Measurements from ENCODE around the gene RNU6-9. TPM values are rescaled to one million over a fixed set of nuclear protein-coding genes. Genes with fewer than 3 reads are reported as not detected.
"Not testable (repeated sequence)": the region's sequence is repeated elsewhere in the genome, so short reads cannot be mapped to it uniquely, and the experiment has no call there.

Gene RNU6-9
- polyA plus RNA-seq, 4 donors: not detected

GRCh38 chr19:850979-851335 is 42.3 kb upstream of the RNU6-9 start:
- 30 to 36% (median 34%) methylated on average over 13 of the region's 13 CpGs for WGBS, 3 donors
- FAIRE-seq (no peak), DNase-seq (no peak)
- H3K4me1 ChIP-seq (ENCODE audit: control insufficient read depth in 3 of 3, insufficient read depth in 2 of 3, low read depth in 1 of 3, low read length in 2 of 3): no peaks in the 10 kb centered on the region
- peak overlapping the region in 2 of 3 donors; percentile 45 to 91 for H3K27ac ChIP-seq (ENCODE audit: low read depth in 1 of 3, low read length in 2 of 3)
- no peaks in the 10 kb centered on the region for H3K36me3 ChIP-seq (ENCODE audit: control insufficient read depth in 3 of 3, insufficient read depth in 2 of 3, low read depth in 1 of 3, low read length in 3 of 3)
- H3K27me3 ChIP-seq (ENCODE audit: control insufficient read depth in 3 of 3, insufficient read depth in 3 of 3, low read length in 3 of 3): peaks cover 3 to 63% (median 10%) of the 10 kb centered on the region in 3 donors
- H3K9me3 ChIP-seq (ENCODE audit: control insufficient read depth in 2 of 2, insufficient read depth in 1 of 2, low read depth in 1 of 2, low read length in 1 of 2): no peaks in the 10 kb centered on the region
- H3K4me3 ChIP-seq (ENCODE audit: low read depth in 1 of 3, low read length in 3 of 3): no peak overlapping the region

GRCh38 chr19:852136-853013 is 40.9 kb upstream of the RNU6-9 start, which contains the start of gene ELANE:
Gene ELANE (plus strand): TSS chr19:852303. CDS start chr19:852329, 26 bp downstream.
- H3K4me1 ChIP-seq (ENCODE audit: control insufficient read depth in 3 of 3, insufficient read depth in 2 of 3, low read depth in 1 of 3, low read length in 2 of 3): no peaks in the 10 kb centered on the region
- H3K27ac ChIP-seq (ENCODE audit: low read depth in 1 of 3, low read length in 2 of 3): peak within 1 kb of the TSS in 1 of 3 donors; percentile 91
- no peak within 1 kb of the TSS for H3K4me3 ChIP-seq (ENCODE audit: low read depth in 1 of 3, low read length in 3 of 3)
- FAIRE-seq (no peak), DNase-seq (no peak)
- H3K9me3 ChIP-seq (ENCODE audit: control insufficient read depth in 2 of 2, insufficient read depth in 1 of 2, low read depth in 1 of 2, low read length in 1 of 2): no peaks in the 10 kb centered on the region
- H3K27me3 ChIP-seq (ENCODE audit: control insufficient read depth in 3 of 3, insufficient read depth in 3 of 3, low read length in 3 of 3): peaks cover 1 to 51% (median 7%) of the 10 kb centered on the region in 3 donors
- no peaks in the 10 kb centered on the region for H3K36me3 ChIP-seq (ENCODE audit: control insufficient read depth in 3 of 3, insufficient read depth in 2 of 3, low read depth in 1 of 3, low read length in 3 of 3)
- 54 to 64% (median 60%) methylated on average over 38 to 55 of the region's 55 CpGs for WGBS, 3 donors

- DNase-seq (no peak), FAIRE-seq (no peak)
- H3K27me3 ChIP-seq (ENCODE audit: control insufficient read depth in 3 of 3, insufficient read depth in 3 of 3, low read length in 3 of 3): peaks cover 1 to 44% (median 7%) of the 10 kb centered on the region in 3 donors
- H3K27ac ChIP-seq (ENCODE audit: low read depth in 1 of 3, low read length in 2 of 3): no peak overlapping the region
- no peaks in the 10 kb centered on the region for H3K36me3 ChIP-seq (ENCODE audit: control insufficient read depth in 3 of 3, insufficient read depth in 2 of 3, low read depth in 1 of 3, low read length in 3 of 3)
- H3K4me1 ChIP-seq (ENCODE audit: control insufficient read depth in 3 of 3, insufficient read depth in 2 of 3, low read depth in 1 of 3, low read length in 2 of 3): no peaks in the 10 kb centered on the region
- H3K9me3 ChIP-seq (ENCODE audit: control insufficient read depth in 2 of 2, insufficient read depth in 1 of 2, low read depth in 1 of 2, low read length in 1 of 2): no peaks in the 10 kb centered on the region
- WGBS, 3 donors: 32 to 56% (median 49%) methylated on average over 26 to 67 of the region's 67 CpGs
- H3K4me3 ChIP-seq (ENCODE audit: low read depth in 1 of 3, low read length in 3 of 3): no peak overlapping the region
These were observed 40.2 kb upstream of the RNU6-9 start for GRCh38 chr19:853014-853585.

- H3K27me3 ChIP-seq (ENCODE audit: control insufficient read depth in 3 of 3, insufficient read depth in 3 of 3, low read length in 3 of 3): peaks cover 1 to 38% (median 7%) of the 10 kb centered on the region in 3 donors
- not testable (repeated sequence) for FAIRE-seq; H3K4me3 ChIP-seq (ENCODE audit: low read depth in 1 of 3, low read length in 3 of 3); DNase-seq; H3K27ac ChIP-seq (ENCODE audit: low read depth in 1 of 3, low read length in 2 of 3); H3K9me3 ChIP-seq (ENCODE audit: control insufficient read depth in 2 of 2, insufficient read depth in 1 of 2, low read depth in 1 of 2, low read length in 1 of 2); H3K36me3 ChIP-seq (ENCODE audit: control insufficient read depth in 3 of 3, insufficient read depth in 2 of 3, low read depth in 1 of 3, low read length in 3 of 3); H3K4me1 ChIP-seq (ENCODE audit: control insufficient read depth in 3 of 3, insufficient read depth in 2 of 3, low read depth in 1 of 3, low read length in 2 of 3)
- WGBS, 3 donors: 63 to 78% (median 69%) methylated on average over 10 to 12 of the region's 17 CpGs
These were observed 39.6 kb upstream of the RNU6-9 start for GRCh38 chr19:853614-854220.

DNA sequence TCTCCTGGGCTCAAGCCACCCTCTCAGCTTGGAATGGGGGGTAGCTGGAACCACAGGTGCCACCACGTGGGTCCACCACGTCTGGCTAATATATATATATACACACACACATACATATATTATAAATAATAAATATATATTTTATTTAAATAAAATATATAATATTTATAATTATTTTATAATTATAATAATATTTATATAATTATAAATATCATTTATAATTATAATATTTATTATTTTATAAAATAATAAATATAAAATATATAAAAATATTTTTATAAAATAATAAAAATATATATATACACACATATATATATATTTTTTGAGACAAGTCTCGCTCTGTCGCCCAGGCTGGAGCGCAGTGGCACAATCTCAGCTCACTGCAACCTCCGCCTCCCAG is 38.7 kb upstream of the RNU6-9 start:
- H3K9me3 ChIP-seq (ENCODE audit: control insufficient read depth in 2 of 2, insufficient read depth in 1 of 2, low read depth in 1 of 2, low read length in 1 of 2): peaks cover 0 to 3% of the 10 kb centered on the region in 2 donors
- peaks cover 1 to 42% (median 12%) of the 10 kb centered on the region in 3 donors for H3K27me3 ChIP-seq (ENCODE audit: control insufficient read depth in 3 of 3, insufficient read depth in 3 of 3, low read length in 3 of 3)
- peaks cover 0 to 5% (median 0%) of the 10 kb centered on the region in 3 donors for H3K4me1 ChIP-seq (ENCODE audit: control insufficient read depth in 3 of 3, insufficient read depth in 2 of 3, low read depth in 1 of 3, low read length in 2 of 3)
- WGBS, 3 donors: 67 to 76% (median 70%) methylated on average over 6 of the region's 6 CpGs
- H3K36me3 ChIP-seq (ENCODE audit: control insufficient read depth in 3 of 3, insufficient read depth in 2 of 3, low read depth in 1 of 3, low read length in 3 of 3): no peaks in the 10 kb centered on the region
- no peak for DNase-seq
- no peak overlapping the region for H3K27ac ChIP-seq (ENCODE audit: low read depth in 1 of 3, low read length in 2 of 3)
- FAIRE-seq: peak; percentile 86
- no peak overlapping the region for H3K4me3 ChIP-seq (ENCODE audit: low read depth in 1 of 3, low read length in 3 of 3)

- FAIRE-seq: no peak
- peaks cover 0 to 8% (median 0%) of the 10 kb centered on the region in 3 donors for H3K4me1 ChIP-seq (ENCODE audit: control insufficient read depth in 3 of 3, insufficient read depth in 2 of 3, low read depth in 1 of 3, low read length in 2 of 3)
- no peak for DNase-seq
These were observed 38.1 kb upstream of the RNU6-9 start for GRCh38 chr19:855142-855541.

DNA sequence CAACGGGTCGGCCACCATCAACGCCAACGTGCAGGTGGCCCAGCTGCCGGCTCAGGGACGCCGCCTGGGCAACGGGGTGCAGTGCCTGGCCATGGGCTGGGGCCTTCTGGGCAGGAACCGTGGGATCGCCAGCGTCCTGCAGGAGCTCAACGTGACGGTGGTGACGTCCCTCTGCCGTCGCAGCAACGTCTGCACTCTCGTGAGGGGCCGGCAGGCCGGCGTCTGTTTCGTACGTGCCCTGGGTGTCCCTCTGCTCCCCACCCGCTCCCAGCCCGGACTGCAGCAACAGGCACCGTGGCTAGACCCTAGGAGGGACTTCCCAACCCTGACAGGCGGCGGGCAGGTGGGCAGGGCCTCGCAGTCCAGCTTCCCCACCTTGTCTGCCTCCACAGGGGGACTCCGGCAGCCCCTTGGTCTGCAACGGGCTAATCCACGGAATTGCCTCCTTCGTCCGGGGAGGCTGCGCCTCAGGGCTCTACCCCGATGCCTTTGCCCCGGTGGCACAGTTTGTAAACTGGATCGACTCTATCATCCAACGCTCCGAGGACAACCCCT is 37.6 kb upstream of the RNU6-9 start:
- WGBS, 3 donors: 73 to 79% (median 75%) methylated on average over 33 to 40 of the region's 40 CpGs
- Histone ChIP-seq H3K9me3 (ENCODE audit: control insufficient read depth in 2 of 2, insufficient read depth in 1 of 2, low read depth in 1 of 2, low read length in 1 of 2) (peaks cover 0 to 3% of the 10 kb centered on the region in 2 donors), H3K4me1 (ENCODE audit: control insufficient read depth in 3 of 3, insufficient read depth in 2 of 3, low read depth in 1 of 3, low read length in 2 of 3) (peaks cover 0 to 8% (median 0%) of the 10 kb centered on the region in 3 donors), H3K36me3 (ENCODE audit: control insufficient read depth in 3 of 3, insufficient read depth in 2 of 3, low read depth in 1 of 3, low read length in 3 of 3) (no peaks in the 10 kb centered on the region), H3K27me3 (ENCODE audit: control insufficient read depth in 3 of 3, insufficient read depth in 3 of 3, low read length in 3 of 3) (peaks cover 3 to 38% (median 12%) of the 10 kb centered on the region in 3 donors), H3K4me3 (ENCODE audit: low read depth in 1 of 3, low read length in 3 of 3) (no peak overlapping the region), H3K27ac (ENCODE audit: low read depth in 1 of 3, low read length in 2 of 3) (no peak overlapping the region)
- DNase-seq (no peak), FAIRE-seq (no peak)

More at GRCh38 chr19:855142-855541, 38.1 kb upstream of the RNU6-9 start:
- peaks cover 0 to 3% of the 10 kb centered on the region in 2 donors for H3K9me3 ChIP-seq (ENCODE audit: control insufficient read depth in 2 of 2, insufficient read depth in 1 of 2, low read depth in 1 of 2, low read length in 1 of 2)
- H3K27ac ChIP-seq (ENCODE audit: low read depth in 1 of 3, low read length in 2 of 3): no peak overlapping the region
- 81 to 89% (median 86%) methylated on average over 12 of the region's 12 CpGs for WGBS, 3 donors
- H3K27me3 ChIP-seq (ENCODE audit: control insufficient read depth in 3 of 3, insufficient read depth in 3 of 3, low read length in 3 of 3): peaks cover 3 to 43% (median 12%) of the 10 kb centered on the region in 3 donors
- H3K4me3 ChIP-seq (ENCODE audit: low read depth in 1 of 3, low read length in 3 of 3): no peak overlapping the region
- no peaks in the 10 kb centered on the region for H3K36me3 ChIP-seq (ENCODE audit: control insufficient read depth in 3 of 3, insufficient read depth in 2 of 3, low read depth in 1 of 3, low read length in 3 of 3)

DNA sequence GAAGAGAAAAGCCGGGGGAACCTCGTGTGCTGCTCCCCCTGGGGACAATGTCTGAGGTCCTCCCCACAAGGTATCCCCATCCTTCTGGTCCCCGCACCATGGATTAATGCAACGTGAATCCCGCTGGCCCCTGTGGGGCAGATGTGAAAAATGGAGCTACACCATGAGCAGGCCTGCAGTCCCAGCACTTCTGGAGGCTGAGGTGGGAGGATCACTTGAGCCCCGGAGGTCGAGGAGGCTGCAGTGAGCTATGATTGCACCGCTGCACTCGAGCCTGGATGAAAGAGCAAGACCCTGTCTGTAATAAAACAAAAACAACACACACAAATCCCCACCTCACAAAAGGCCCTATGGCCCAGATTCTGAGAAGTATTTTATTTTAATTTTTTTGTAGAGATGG is 35.0 kb upstream of the RNU6-9 start:
- Histone ChIP-seq H3K9me3 (ENCODE audit: control insufficient read depth in 2 of 2, insufficient read depth in 1 of 2, low read depth in 1 of 2, low read length in 1 of 2) (peaks cover 0 to 3% of the 10 kb centered on the region in 2 donors), H3K36me3 (ENCODE audit: control insufficient read depth in 3 of 3, insufficient read depth in 2 of 3, low read depth in 1 of 3, low read length in 3 of 3) (no peaks in the 10 kb centered on the region), H3K27ac (ENCODE audit: low read depth in 1 of 3, low read length in 2 of 3) (no peak overlapping the region), H3K27me3 (ENCODE audit: control insufficient read depth in 3 of 3, insufficient read depth in 3 of 3, low read length in 3 of 3) (peaks cover 4 to 19% (median 5%) of the 10 kb centered on the region in 3 donors), H3K4me1 (ENCODE audit: control insufficient read depth in 3 of 3, insufficient read depth in 2 of 3, low read depth in 1 of 3, low read length in 2 of 3) (peaks cover 0 to 8% (median 0%) of the 10 kb centered on the region in 3 donors), H3K4me3 (ENCODE audit: low read depth in 1 of 3, low read length in 3 of 3) (no peak overlapping the region)
- FAIRE-seq (no peak), DNase-seq (no peak)
- 66 to 77% (median 74%) methylated on average over 9 of the region's 9 CpGs for WGBS, 3 donors

Data from small intestine (tissue), 7 donors.